Neutrophil (primary cell): ENCODE data around the gene TPI1.
"Not testable (repeated sequence)": the region's sequence is repeated elsewhere in the genome, so short reads cannot be mapped to it uniquely, and the experiment has no call there.

ENCODE experiments used
- H3K27ac ChIP-seq: fragments of 200-600 bp; sonication (generic); 2 replicates; pipeline ENCODE4 v1.5.1; 2016; ENCODE audit warnings: mild to moderate bottlenecking, moderate library complexity
- H3K27me3 ChIP-seq: fragments of 200-600 bp; sonication (generic); 2 replicates; pipeline ENCODE4 v1.6.0; 2016; ENCODE audit warnings: mild to moderate bottlenecking
- H3K36me3 ChIP-seq: fragments of 200-600 bp; sonication (generic); 2 replicates; pipeline ENCODE4 v1.5.1; 2017
- H3K4me1 ChIP-seq, 2 experiments: fragments of 200-600 bp in 1 of 2; sonication (generic) in 1 of 2; 1 replicate in 1 of 2; 2 replicates in 1 of 2; pipeline versions ENCODE4 v1.5.1 to v1.6.1; 2013 to 2016; ENCODE audit warnings: low read depth in 1 of 2, low read length in 1 of 2, mild to moderate bottlenecking in 1 of 2, moderate library complexity in 1 of 2; ENCODE audit not compliant: control insufficient read depth in 1 of 2, insufficient read depth in 1 of 2
- H3K4me3 ChIP-seq, 2 experiments: fragments of 200-600 bp in 1 of 2; sonication (generic) in 1 of 2; 1 replicate in 1 of 2; 2 replicates in 1 of 2; pipeline ENCODE4 v1.5.1; 2013 to 2016; ENCODE audit warnings: low read depth in 1 of 2, low read length in 1 of 2, mild to moderate bottlenecking in 1 of 2, moderate library complexity in 1 of 2
- H3K9me3 ChIP-seq: fragments of 200-600 bp; sonication (generic); 2 replicates; pipeline ENCODE4 v1.5.1; 2016
- TF ChIP-seq, protein P1 (sequence below): fragments of 200-600 bp; sonication (generic); IDR thresholded peaks from 2 replicates; pipeline ENCODE4 v1.5.1; 2016; ENCODE audit warnings: antibody characterized with exemption

The TPI1 gene

DNA sequence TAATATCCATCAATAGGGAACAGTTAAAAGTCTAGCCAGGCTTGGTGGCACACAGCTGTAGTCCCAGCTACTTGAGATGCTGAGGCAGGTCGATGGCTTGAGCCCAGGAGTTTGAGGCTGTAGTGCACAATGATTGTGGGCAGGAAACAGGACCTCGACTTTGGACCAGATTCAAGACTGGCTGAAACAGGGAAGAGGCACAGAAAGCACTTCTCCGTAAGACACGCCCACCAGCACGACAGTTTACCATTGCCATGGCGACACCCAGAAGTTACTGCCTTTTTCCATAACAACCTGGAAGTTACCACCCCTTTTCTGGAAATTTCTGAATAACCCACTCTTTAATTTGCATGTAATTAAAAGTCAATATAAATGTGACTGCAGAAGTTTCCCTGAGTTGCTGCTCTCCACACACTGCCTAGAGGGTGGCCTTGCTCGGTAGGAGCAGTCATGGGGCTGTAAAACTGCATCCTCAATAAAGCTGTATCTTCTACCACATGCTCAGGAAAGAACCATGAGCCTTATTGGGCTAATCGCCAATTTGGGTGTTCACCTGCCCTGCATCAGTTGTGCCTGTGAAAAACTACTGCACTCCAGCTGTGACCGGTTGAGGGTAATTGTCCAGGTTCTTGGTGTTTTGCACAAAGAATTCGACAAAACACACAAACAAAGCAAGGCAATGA, 32.6 kb downstream of the TPI1 start:
- no peaks in the 10 kb centered on the region for H3K36me3 ChIP-seq
- H3K4me1 ChIP-seq = peaks cover 31 to 36% of the 10 kb centered on the region in 2 experiments
- H3K4me3 ChIP-seq = peak overlapping the region in 1 of 2 experiments; percentile 19
- TF ChIP-seq, protein P1, sequence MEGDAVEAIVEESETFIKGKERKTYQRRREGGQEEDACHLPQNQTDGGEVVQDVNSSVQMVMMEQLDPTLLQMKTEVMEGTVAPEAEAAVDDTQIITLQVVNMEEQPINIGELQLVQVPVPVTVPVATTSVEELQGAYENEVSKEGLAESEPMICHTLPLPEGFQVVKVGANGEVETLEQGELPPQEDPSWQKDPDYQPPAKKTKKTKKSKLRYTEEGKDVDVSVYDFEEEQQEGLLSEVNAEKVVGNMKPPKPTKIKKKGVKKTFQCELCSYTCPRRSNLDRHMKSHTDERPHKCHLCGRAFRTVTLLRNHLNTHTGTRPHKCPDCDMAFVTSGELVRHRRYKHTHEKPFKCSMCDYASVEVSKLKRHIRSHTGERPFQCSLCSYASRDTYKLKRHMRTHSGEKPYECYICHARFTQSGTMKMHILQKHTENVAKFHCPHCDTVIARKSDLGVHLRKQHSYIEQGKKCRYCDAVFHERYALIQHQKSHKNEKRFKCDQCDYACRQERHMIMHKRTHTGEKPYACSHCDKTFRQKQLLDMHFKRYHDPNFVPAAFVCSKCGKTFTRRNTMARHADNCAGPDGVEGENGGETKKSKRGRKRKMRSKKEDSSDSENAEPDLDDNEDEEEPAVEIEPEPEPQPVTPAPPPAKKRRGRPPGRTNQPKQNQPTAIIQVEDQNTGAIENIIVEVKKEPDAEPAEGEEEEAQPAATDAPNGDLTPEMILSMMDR = no peak
- H3K27me3 ChIP-seq = no peaks in the 10 kb centered on the region
- H3K27ac ChIP-seq = peak overlapping the region; percentile 60
- H3K9me3 ChIP-seq = no peaks in the 10 kb centered on the region

DNA sequence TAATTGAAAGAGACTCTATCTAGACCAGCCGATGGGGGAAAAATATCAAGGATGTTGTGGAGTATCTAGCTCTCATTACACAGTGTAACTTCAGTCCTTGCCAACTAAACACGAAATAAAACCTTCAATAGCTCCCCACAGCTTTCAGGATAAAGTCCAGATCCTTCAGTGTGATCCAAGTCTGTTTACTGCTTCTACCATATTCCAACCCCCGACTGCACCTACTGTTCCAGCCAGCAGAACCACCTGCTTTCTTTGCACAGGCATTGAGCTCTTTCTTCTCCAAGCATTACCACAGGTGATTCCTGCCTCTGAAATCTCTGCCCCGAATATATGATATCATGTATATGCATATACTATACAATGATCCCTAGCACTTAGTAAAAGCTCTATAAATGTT, 35.1 kb downstream of the TPI1 start:
- no peaks in the 10 kb centered on the region for H3K9me3 ChIP-seq
- H3K36me3 ChIP-seq = no peaks in the 10 kb centered on the region
- H3K27me3 ChIP-seq = no peaks in the 10 kb centered on the region
- H3K4me3 ChIP-seq = no peak overlapping the region
- TF ChIP-seq, protein P1 = no peak
- H3K27ac ChIP-seq = no peak overlapping the region
- H3K4me1 ChIP-seq = peaks cover 34 to 38% of the 10 kb centered on the region in 2 experiments

DNA sequence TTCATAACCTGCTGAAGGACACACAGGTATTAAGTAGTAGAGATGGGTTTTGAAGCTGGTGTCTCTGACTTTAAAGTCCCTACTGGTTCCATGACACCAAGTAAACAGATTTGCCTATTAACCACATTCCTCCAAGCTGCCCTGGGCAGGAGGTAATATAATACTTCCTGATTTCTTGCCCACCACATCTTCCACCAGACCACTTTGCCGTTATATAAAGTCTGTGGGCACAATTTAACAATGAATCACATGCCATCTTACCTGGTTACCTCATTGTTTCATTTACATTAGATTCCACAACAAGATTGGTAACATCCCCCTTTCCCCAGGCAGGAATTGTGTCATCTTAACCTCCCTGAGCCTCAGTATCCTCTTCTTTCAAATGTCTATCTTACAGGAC, 36.4 kb downstream of the TPI1 start:
- Histone ChIP-seq H3K9me3 (no peaks in the 10 kb centered on the region), H3K4me1 (peaks cover 34 to 38% of the 10 kb centered on the region in 2 experiments), H3K36me3 (no peaks in the 10 kb centered on the region), H3K27me3 (no peaks in the 10 kb centered on the region), H3K27ac (peak overlapping the region; percentile 79), H3K4me3 (no peak overlapping the region)
- TF ChIP-seq, protein P1 = no peak

DNA sequence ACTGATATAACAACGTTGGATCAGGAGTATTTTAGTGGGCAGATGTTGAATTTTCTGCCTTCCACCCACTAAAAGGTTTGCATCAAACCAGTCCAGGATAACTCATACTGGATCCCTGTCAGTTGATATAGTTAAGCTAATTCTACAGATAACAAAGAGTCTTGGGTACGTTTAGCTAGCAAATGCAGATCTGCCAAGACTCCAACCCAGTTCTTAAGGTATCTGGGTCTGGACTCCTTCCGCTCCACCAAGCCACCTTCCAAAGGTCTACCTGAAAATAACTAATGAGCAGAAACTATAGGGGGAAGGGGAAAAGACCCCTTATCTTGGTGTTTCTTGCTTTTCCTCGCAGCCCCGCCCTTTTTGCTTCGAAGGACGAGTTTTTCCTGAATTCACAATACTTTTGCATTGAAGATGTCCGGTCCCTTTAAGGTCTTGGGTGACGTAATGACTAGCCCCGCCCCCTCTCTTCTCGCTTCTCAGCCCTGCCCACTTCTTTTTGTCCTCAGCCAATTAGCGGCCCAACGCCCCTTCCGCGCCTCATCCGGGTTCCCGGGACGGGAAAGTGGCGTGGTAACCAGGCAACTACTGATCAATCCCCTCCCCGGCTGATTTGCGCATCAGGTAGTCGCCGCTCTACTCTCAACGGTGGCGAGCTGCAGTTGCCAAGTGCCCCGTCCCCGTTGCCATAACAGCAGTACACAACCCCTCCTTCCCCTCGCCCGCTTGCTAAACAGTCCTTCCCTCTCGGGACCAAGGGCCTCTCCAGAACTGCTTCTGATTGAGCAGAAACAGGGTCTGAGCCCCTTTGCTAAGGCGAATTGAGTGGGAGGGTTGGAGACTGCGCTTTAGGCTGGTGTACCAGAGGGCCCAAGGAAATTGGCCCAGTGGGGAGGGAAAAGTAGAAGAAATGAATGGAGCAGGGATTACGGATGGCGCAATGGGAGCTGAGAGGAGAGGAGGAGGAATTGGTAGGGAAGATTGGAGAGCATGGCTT, 37.2 kb downstream of the TPI1 start, which contains the start of gene LRRC23:
TSS of gene LRRC23 (plus strand) at position 543 of the 997 bp plus-strand sequence. CDS start 812 bp downstream, outside the sequence.
- H3K27ac ChIP-seq = peak within 1 kb of the TSS; percentile 79
- TF ChIP-seq, protein P1 = peak; percentile 27
- H3K27me3 ChIP-seq = no peaks in the 10 kb centered on the region
- H3K9me3 ChIP-seq = no peaks in the 10 kb centered on the region
- H3K4me1 ChIP-seq = peaks cover 29 to 31% of the 10 kb centered on the region in 2 experiments
- peak within 1 kb of the TSS; percentile 77 to 80 for H3K4me3 ChIP-seq
- no peaks in the 10 kb centered on the region for H3K36me3 ChIP-seq

DNA sequence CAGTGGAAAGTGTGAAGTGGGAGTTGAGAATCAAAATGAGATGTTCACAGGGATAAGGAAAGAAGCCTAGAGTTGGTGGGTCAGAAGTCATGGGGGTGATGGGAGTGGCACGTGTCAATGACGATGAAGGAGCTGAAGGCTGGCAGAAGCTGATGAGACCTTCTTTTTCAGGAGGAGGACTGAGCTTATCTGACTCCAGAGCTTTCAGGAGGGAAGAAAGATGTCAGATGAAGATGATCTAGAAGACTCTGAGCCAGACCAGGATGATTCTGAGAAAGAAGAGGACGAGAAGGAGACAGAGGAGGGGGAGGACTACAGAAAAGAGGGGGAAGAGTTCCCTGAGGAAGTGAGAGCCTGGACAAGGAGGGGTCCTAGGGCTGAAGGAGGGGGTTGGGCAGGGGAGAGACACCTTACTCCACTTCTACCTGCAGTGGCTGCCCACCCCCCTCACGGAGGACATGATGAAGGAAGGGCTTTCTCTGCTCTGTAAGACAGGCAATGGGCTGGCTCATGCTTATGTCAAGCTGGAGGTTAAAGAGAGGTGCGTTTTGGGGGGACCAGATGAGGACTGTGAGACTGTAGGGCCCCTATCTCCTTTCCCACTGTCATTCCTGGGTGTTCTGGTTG, 38.2 kb downstream of the TPI1 start:
- TF ChIP-seq, protein P1 = no peak
- H3K9me3 ChIP-seq = no peaks in the 10 kb centered on the region
- H3K4me3 ChIP-seq = peak overlapping the region; percentile 77 to 80
- H3K36me3 ChIP-seq = no peaks in the 10 kb centered on the region
- peak overlapping the region; percentile 79 for H3K27ac ChIP-seq
- peaks cover 9% of the 10 kb centered on the region for H3K27me3 ChIP-seq
- H3K4me1 ChIP-seq = peaks cover 21% of the 10 kb centered on the region in 2 experiments

DNA sequence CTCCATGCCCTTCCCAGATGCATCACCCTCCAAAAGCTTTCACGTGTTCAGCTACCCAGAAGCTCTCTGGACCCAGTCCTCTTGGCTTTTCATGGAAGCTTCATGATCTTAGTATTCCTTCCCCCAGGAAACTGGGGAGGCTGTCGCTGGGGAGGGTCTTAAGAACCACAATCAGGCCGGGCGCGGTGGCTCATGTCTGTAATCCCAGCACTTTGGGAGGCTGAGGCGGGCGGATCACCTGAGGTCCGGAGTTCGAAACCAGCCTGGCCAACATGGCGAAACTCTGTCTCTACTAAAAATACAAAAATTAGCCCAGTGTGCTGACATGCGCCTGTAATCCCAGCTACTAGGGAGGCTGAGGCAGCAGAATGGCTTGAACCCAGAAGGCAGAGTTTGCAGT, 40.8 kb downstream of the TPI1 start:
- H3K4me1 ChIP-seq = peaks cover 20 to 21% of the 10 kb centered on the region in 2 experiments
- H3K9me3 ChIP-seq, H3K27ac ChIP-seq, H3K4me3 ChIP-seq, H3K36me3 ChIP-seq: not testable (repeated sequence)
- H3K27me3 ChIP-seq = peaks cover 35% of the 10 kb centered on the region
